ENCODE data around the gene AEBP1. TPM values are rescaled to one million over a fixed set of nuclear protein-coding genes. Genes with fewer than 3 reads are reported as not detected.

AEBP1 gene
- total and polyA plus RNA-seq, 9 of the 15 experiments (the other 6 are each of a cell fraction or from before 2014, with no cell fraction given): 0.03 to 0.78 (median 0.30) TPM; not detected in 2

- TF ChIP-seq POU5F1 (IDR thresholded peaks at IDR 0.05; ENCODE audit: borderline replicate concordance, low read depth, low read length, partially characterized antibody) (no peak), C11orf30 (IDR thresholded peaks at IDR 0.05; ENCODE audit: low read depth) (no peak), YBX1 (IDR thresholded peaks at IDR 0.05) (no peak), ZNF175 (CRISPR knock-in tag; IDR thresholded peaks at IDR 0.05; ENCODE audit: low read depth) (no peak), CEBPB (tag; IDR thresholded peaks at IDR 0.05) (no peak), OTX1 (CRISPR knock-in tag; IDR thresholded peaks at IDR 0.05) (no peak)
Measured at GRCh38 chr7:44116789-44117666, 12.9 kb downstream of the AEBP1 start (continued).

- Histone ChIP-seq H3K4me3 (no peak overlapping the region), H4K20me1 (replicated peaks; ENCODE audit: control insufficient read depth, insufficient read depth, low read length) (peaks cover 24% of the 10 kb centered on the region), H3K4me2 (ENCODE audit: insufficient read depth, low read length) (no peak overlapping the region), H3K79me2 (ENCODE audit: control insufficient read depth, insufficient read depth, low read length) (peaks cover 39% of the 10 kb centered on the region), H3K27ac (ENCODE audit: extremely low read depth, low read depth, low read length) (no peak overlapping the region), H3K4me1 (replicated peaks in 1 of 2; ENCODE audit: control insufficient read depth in 2 of 2, insufficient read depth in 2 of 2, low read length in 2 of 2) (peaks cover 17 to 32% of the 10 kb centered on the region in 2 experiments), H3K27me3 (ENCODE audit: control insufficient read depth in 2 of 2, insufficient read depth in 2 of 2, low read length in 2 of 2) (no peaks in the 10 kb centered on the region), H3K9me1 (ENCODE audit: control insufficient read depth, insufficient read depth, low read length) (peaks cover 11% of the 10 kb centered on the region), H3K36me3 (ENCODE audit: control insufficient read depth, insufficient read depth, low read length) (peaks cover 82% of the 10 kb centered on the region), H2AFZ (ENCODE audit: low read depth, low read length) (no peak overlapping the region), H3K9ac (ENCODE audit: insufficient read depth in 1 of 2, low read depth in 2 of 2, low read length in 2 of 2) (no peak overlapping the region; a peak in 1 of 4 replicates), H3K9me3 (replicated peaks; ENCODE audit: control insufficient read depth, insufficient read depth, low read depth, low read length) (no peaks in the 10 kb centered on the region)
- no TSS peak for BruUV-seq (replicated peaks)
- POLR2A ChIA-PET: interaction anchor here (0.6 kb wide), 1 partner anchor 58 kb away, joined by 4 read pairs; no protein-coding TSS in a partner anchor
- FAIRE-seq (no peak), ATAC-seq (no peak), DNase-seq (ENCODE audit: extremely low read depth in 1 of 4, low spot score in 3 of 4) (no peak)
- CTCF ChIA-PET (ENCODE audit: low intra/inter-chr PET ratio): no interaction called here
- intact Hi-C loops (cut with micrococcal nuclease): no loop called here
- WGBS (ENCODE audit: insufficient coverage, low coverage, missing lambda C conversion rate): 90% methylated on average over 13 of the region's 13 CpGs
- in situ Hi-C loops (cut with MboI): no loop called here
- no peak for TF ChIP-seq NR2F6 (CRISPR knock-in tag; IDR thresholded peaks at IDR 0.05)
- no peak for TF ChIP-seq RBM14 (IDR thresholded peaks at IDR 0.05; ENCODE audit: borderline replicate concordance, insufficient read depth, low read depth, low read length)
- TF ChIP-seq TCF3 (CRISPR knock-in tag; IDR thresholded peaks at IDR 0.05): no peak
- no peak for TF ChIP-seq ZNF133 (CRISPR knock-in tag; IDR thresholded peaks at IDR 0.05)
- TF ChIP-seq TRIM25 (IDR thresholded peaks at IDR 0.05; ENCODE audit: borderline replicate concordance): no peak
- no peak for TF ChIP-seq POLR2AphosphoS2 (IDR thresholded peaks at IDR 0.05; ENCODE audit: low read length)
- no peak for TF ChIP-seq ZNF644 (tag; IDR thresholded peaks at IDR 0.05; ENCODE audit: low read depth)
- TF ChIP-seq E4F1 (CRISPR knock-in tag; IDR thresholded peaks at IDR 0.05; ENCODE audit: borderline replicate concordance): no peak
- peak; percentile 47 for TF ChIP-seq RBFOX2 (IDR thresholded peaks at IDR 0.05; ENCODE audit: low read depth, low read length)
Measured at GRCh38 chr7:44117801-44118429, 13.8 kb downstream of the AEBP1 start.
